Keratinocyte (primary cell): ENCODE data around the gene SLC16A1. TPM values are rescaled to one million over a fixed set of nuclear protein-coding genes. Genes with fewer than 3 reads are reported as not detected.

Experiments
- DNase-seq: peaks from one replicate; pipeline ENCODE4 v3.0.0-alpha.2; 2011; ENCODE audit warnings: low read depth, missing footprints, low spot score
- FAIRE-seq: peaks from 2 replicates; lab custom pipeline; 2011; peaks lifted over from hg19 to GRCh38; lab: Jason Lieb, UNC
- H2AFZ ChIP-seq: 2 replicates; pipeline ENCODE4 v1.6.0; 2012; ENCODE audit warnings: low read length, control low read depth, inconsistent platforms; ENCODE audit not compliant: control insufficient read depth
- H3K27ac ChIP-seq: 2 replicates; pipeline ENCODE4 v1.5.1; 2011; ENCODE audit warnings: low read length; ENCODE audit not compliant: control insufficient read depth, insufficient read depth
- H3K27me3 ChIP-seq: 3 replicates; pipeline ENCODE4 v1.6.0; 2011; ENCODE audit warnings: low read length; ENCODE audit not compliant: control insufficient read depth, insufficient read depth; ENCODE audit errors: extremely low read depth
- H3K36me3 ChIP-seq, 2 experiments: 2 replicates in 1 of 2; 3 replicates in 1 of 2; pipeline ENCODE4 v1.5.1; 2011; ENCODE audit warnings: low read length in 2 of 2, mild to moderate bottlenecking in 1 of 2; ENCODE audit not compliant: control insufficient read depth in 2 of 2, insufficient read depth in 2 of 2; ENCODE audit errors: extremely low read depth in 1 of 2
- H3K4me1 ChIP-seq: 3 replicates; pipeline ENCODE4 v1.5.1; 2011; ENCODE audit warnings: low read length; ENCODE audit not compliant: control insufficient read depth, insufficient read depth; ENCODE audit errors: extremely low read depth
- H3K4me2 ChIP-seq: 3 replicates; pipeline ENCODE4 v1.6.0; 2011; ENCODE audit warnings: low read depth, low read length; ENCODE audit not compliant: control insufficient read depth, insufficient read depth; ENCODE audit errors: extremely low read depth
- H3K4me3 ChIP-seq, 3 experiments: fragments of 200-600 bp in 1 of 3; sonication (generic) in 1 of 3; 2 replicates in 2 of 3; 3 replicates in 1 of 3; pipeline ENCODE4 v1.5.1; 2011 to 2016; ENCODE audit warnings: low read length in 3 of 3, mild to moderate bottlenecking in 3 of 3, control low read depth in 2 of 3, inconsistent platforms in 1 of 3, low read depth in 1 of 3, mixed read lengths in 1 of 3, mixed run types in 1 of 3, moderate library complexity in 1 of 3; ENCODE audit not compliant: control insufficient read depth in 2 of 3, insufficient read depth in 2 of 3; ENCODE audit errors: extremely low read depth in 1 of 3
- H3K79me2 ChIP-seq: 2 replicates; pipeline ENCODE4 v1.6.0; 2012; ENCODE audit warnings: low read length; ENCODE audit not compliant: control insufficient read depth, insufficient read depth
- H3K9ac ChIP-seq: 3 replicates; pipeline ENCODE4 v1.6.0; 2011; ENCODE audit warnings: low read length; ENCODE audit not compliant: control insufficient read depth, insufficient read depth; ENCODE audit errors: extremely low read depth
- H3K9me1 ChIP-seq: 3 replicates; pipeline ENCODE4 v1.6.0; 2011; ENCODE audit warnings: low read length; ENCODE audit not compliant: control insufficient read depth, insufficient read depth; ENCODE audit errors: extremely low read depth
- H3K9me3 ChIP-seq: 2 replicates; pipeline ENCODE4 v1.5.1; 2012; ENCODE audit warnings: low read depth, low read length; ENCODE audit not compliant: control insufficient read depth
- H4K20me1 ChIP-seq: 3 replicates; pipeline ENCODE4 v1.6.0; 2011; ENCODE audit warnings: low read length; ENCODE audit not compliant: control insufficient read depth, insufficient read depth; ENCODE audit errors: extremely low read depth
- EZH2 ChIP-seq: IDR thresholded peaks from one replicate; pipeline ENCODE4 v1.6.1; 2012; ENCODE audit warnings: inconsistent platforms, mild to moderate bottlenecking, low read length, moderate library complexity
- dilution Hi-C: fragments of 300-500 bp; cut with MboI; formaldehyde crosslinking; loops from one replicate; pipeline ENCODE4 v1.7.0; 2020; ENCODE audit warnings: low sequenced_read_pairs; ENCODE audit not compliant: extremely low pct_ligation_motif_present
- polyA plus RNA-seq, 5 experiments: library from polyadenylated mRNA; depleted of rRNA in 3 of 5; stranded (reverse) in 3 of 5; stranded (forward) in 1 of 5; unstranded in 1 of 5; fragments of >200 nt; gene quantifications; 1 replicate in 1 of 5; 2 replicates in 3 of 5; 3 replicates in 1 of 5; pipeline versions ENCODE4 v1.2.1 to v1.2.3, GENCODE V29; 2011 to 2012; ENCODE audit warnings: missing spikeins in 2 of 5, low read depth in 1 of 5, low replicate concordance in 1 of 5
- TF ChIP-seq, protein P1 (sequence below), 3 experiments: IDR thresholded peaks in 1 of 3; conservative IDR thresholded peaks in 1 of 3; optimal IDR thresholded peaks in 1 of 3; 2 replicates in 2 of 3; 3 replicates in 1 of 3; pipeline versions ENCODE3 to v1.5.1; 2011; ENCODE audit warnings: low read length in 3 of 3, mild to moderate bottlenecking in 3 of 3, moderate library complexity in 2 of 3, control low read depth in 1 of 3, inconsistent platforms in 1 of 3; ENCODE audit not compliant: insufficient read depth in 2 of 3; ENCODE audit errors: extremely low read depth in 1 of 3

Gene SLC16A1
- polyA plus RNA-seq, 1 donor (not counting 4 experiments of a cell fraction or from before 2014, with no cell fraction given), result 242 TPM

DNA sequence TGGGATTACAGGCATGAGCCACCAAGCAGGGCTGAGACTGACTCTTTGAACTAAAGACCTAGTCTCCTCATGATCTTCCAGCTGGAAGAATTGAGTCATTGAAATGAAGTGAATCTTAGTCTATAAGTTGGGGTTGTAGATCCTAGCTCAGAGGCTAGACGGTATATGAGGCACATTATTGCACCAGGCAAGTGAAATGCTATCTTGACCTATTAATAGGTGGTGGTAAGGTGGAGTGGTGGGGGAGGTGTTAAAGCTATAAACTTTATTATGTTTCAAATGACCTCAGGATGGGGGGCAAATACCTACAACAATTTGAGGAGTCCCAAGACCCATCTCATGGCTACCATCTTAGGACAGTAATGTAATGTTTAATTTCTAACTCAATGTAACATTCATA is 36.8 kb upstream of the SLC16A1 start:
- DNase-seq (no peak), FAIRE-seq (no peak)
- Histone ChIP-seq H3K9me3 (no peaks in the 10 kb centered on the region), H4K20me1 (no peaks in the 10 kb centered on the region), H3K4me1 (peaks cover 38% of the 10 kb centered on the region), H3K9me1 (no peaks in the 10 kb centered on the region), H3K27ac (no peak overlapping the region), H2AFZ (no peak overlapping the region), H3K9ac (no peak overlapping the region), H3K4me3 (no peak overlapping the region), H3K36me3 (peaks cover 4 to 6% of the 10 kb centered on the region in 2 experiments), H3K27me3 (no peaks in the 10 kb centered on the region), H3K79me2 (no peaks in the 10 kb centered on the region), H3K4me2 (no peak overlapping the region)
- TF ChIP-seq, protein P1, sequence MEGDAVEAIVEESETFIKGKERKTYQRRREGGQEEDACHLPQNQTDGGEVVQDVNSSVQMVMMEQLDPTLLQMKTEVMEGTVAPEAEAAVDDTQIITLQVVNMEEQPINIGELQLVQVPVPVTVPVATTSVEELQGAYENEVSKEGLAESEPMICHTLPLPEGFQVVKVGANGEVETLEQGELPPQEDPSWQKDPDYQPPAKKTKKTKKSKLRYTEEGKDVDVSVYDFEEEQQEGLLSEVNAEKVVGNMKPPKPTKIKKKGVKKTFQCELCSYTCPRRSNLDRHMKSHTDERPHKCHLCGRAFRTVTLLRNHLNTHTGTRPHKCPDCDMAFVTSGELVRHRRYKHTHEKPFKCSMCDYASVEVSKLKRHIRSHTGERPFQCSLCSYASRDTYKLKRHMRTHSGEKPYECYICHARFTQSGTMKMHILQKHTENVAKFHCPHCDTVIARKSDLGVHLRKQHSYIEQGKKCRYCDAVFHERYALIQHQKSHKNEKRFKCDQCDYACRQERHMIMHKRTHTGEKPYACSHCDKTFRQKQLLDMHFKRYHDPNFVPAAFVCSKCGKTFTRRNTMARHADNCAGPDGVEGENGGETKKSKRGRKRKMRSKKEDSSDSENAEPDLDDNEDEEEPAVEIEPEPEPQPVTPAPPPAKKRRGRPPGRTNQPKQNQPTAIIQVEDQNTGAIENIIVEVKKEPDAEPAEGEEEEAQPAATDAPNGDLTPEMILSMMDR (optimal IDR thresholded peaks at IDR 0.05 in 1 of 3, IDR thresholded peaks at IDR 0.05 in 1 of 3, conservative IDR thresholded peaks at IDR 0.05 in 1 of 3; ENCODE audit: extremely low read depth in 1 of 3, insufficient read depth in 2 of 3, low read length in 3 of 3), result no peak
- TF ChIP-seq EZH2, result no peak
- dilution Hi-C loops, result no loop called here

DNA sequence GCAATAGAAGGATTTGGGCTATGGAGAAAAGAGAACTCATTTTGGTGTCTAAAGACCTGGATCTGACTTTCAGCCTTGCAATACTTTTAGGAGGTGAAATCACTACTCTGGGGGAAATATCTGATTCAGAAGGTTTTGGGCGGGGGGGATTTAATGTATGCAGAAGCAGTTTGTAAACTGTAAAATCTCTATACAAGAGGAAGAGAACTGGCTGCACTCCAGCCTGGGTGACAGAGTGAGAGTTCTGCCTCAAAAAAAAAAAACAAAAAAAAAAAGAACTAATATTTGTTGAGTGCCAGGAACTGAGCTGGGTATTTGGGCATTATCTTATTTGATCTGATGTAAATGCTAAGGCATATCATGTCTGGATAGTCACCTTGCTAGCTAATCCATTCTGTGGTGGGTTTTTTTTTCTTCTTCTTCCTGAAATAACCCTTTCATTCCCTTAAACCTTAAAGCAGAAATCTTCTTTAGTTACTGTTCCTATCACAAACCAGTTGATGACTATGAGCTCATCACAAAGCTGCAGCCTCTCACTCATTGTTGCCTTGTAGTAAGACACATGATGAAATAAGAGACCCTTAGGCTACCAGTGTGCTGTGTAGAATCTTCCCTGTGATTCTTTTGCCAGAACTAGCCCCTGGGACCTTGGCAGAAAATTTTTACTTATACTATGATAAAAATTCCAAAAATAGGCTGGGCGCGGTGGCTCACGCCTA is 35.6 kb upstream of the SLC16A1 start:
- Histone ChIP-seq H3K9ac (no peak overlapping the region), H3K36me3 (peaks cover 0 to 2% of the 10 kb centered on the region in 2 experiments), H3K27ac (peak overlapping the region; percentile 71), H3K9me3 (no peaks in the 10 kb centered on the region), H3K27me3 (no peaks in the 10 kb centered on the region), H3K4me1 (peaks cover 38% of the 10 kb centered on the region), H4K20me1 (no peaks in the 10 kb centered on the region), H3K4me3 (no peak overlapping the region), H2AFZ (no peak overlapping the region), H3K4me2 (no peak overlapping the region), H3K9me1 (no peaks in the 10 kb centered on the region), H3K79me2 (no peaks in the 10 kb centered on the region)
- DNase-seq (no peak), FAIRE-seq (no peak)
- dilution Hi-C loops, result no loop called here
- TF ChIP-seq EZH2, result no peak
- TF ChIP-seq, protein P1 (optimal IDR thresholded peaks at IDR 0.05 in 1 of 3, IDR thresholded peaks at IDR 0.05 in 1 of 3, conservative IDR thresholded peaks at IDR 0.05 in 1 of 3; ENCODE audit: extremely low read depth in 1 of 3, insufficient read depth in 2 of 3, low read length in 3 of 3), result no peak
